Lung microvascular endothelial cell (primary cell): ENCODE data around the gene LIPH. TPM values are rescaled to one million over a fixed set of nuclear protein-coding genes. Genes with fewer than 3 reads are reported as not detected.
"Not testable (repeated sequence)": the region's sequence is repeated elsewhere in the genome, so short reads cannot be mapped to it uniquely, and the experiment has no call there.

ENCODE experiments used
- DNase-seq, 2 donors: peaks; one replicate each; pipeline versions ENCODE4 v3.0.0 to v3.0.0-alpha.2; 2010; ENCODE audit warnings: low read depth in 2 of 2
- total RNA-seq: library from RNA; depleted of rRNA; stranded (reverse); fragments of >200 nt; gene quantifications from 2 replicates; pipeline ENCODE4 v1.2.1, GENCODE V29; 2014

Gene LIPH
- not detected in 2 replicates for total RNA-seq

- peak in 1 of 2 donors; percentile 11 for DNase-seq
Observed at GRCh38 chr3:185552358-185552877, at the start of gene LIPH. LIPH (minus strand) TSS chr3:185552588; CDS start chr3:185552471, 117 bp downstream.

- DNase-seq: no peak
Observed at GRCh38 chr3:185595526-185595925, 43.1 kb upstream of the LIPH start.

- DNase-seq: no peak
Observed at GRCh38 chr3:185594073-185594472, 41.7 kb upstream of the LIPH start.

GRCh38 chr3:185586686-185587039 lies 34.3 kb upstream of the LIPH start:
- no peak for DNase-seq

GRCh38 chr3:185585859-185586685 lies 33.7 kb upstream of the LIPH start, which contains the start of gene SENP2:
SENP2 (plus strand) TSS chr3:185586295; CDS start chr3:185586414, 119 bp downstream.
- peak; percentile 99 to 100 for DNase-seq

- no peak for DNase-seq
Observed at GRCh38 chr3:185585518-185585858, 33.1 kb upstream of the LIPH start.

GRCh38 chr3:185584686-185585085 lies 32.3 kb upstream of the LIPH start:
- DNase-seq: no peak

GRCh38 chr3:185583925-185584324 lies 31.5 kb upstream of the LIPH start:
- no peak for DNase-seq

- DNase-seq: no peak
Observed at GRCh38 chr3:185582871-185583270, 30.5 kb upstream of the LIPH start.

GRCh38 chr3:185582236-185582635 lies 29.8 kb upstream of the LIPH start:
- no peak for DNase-seq

GRCh38 chr3:185575108-185575869 lies 22.9 kb upstream of the LIPH start:
- peak; percentile 57 to 62 for DNase-seq

GRCh38 chr3:185572183-185572582 lies 19.8 kb upstream of the LIPH start:
- no peak for DNase-seq

GRCh38 chr3:185561958-185562357 lies 9.6 kb upstream of the LIPH start:
- DNase-seq: no peak

- DNase-seq: no peak
Observed at GRCh38 chr3:185561374-185561943, 9.1 kb upstream of the LIPH start.

GRCh38 chr3:185560676-185561075 lies 8.3 kb upstream of the LIPH start:
- no peak for DNase-seq

GRCh38 chr3:185559706-185560090 lies 7.3 kb upstream of the LIPH start:
- DNase-seq: no peak

GRCh38 chr3:185558395-185558794 lies 6.0 kb upstream of the LIPH start:
- DNase-seq: no peak

- not testable (repeated sequence) for DNase-seq
Observed at GRCh38 chr3:185556640-185557039, 4.3 kb upstream of the LIPH start.

- no peak for DNase-seq
Observed at GRCh38 chr3:185555860-185556347, 3.5 kb upstream of the LIPH start.

GRCh38 chr3:185555101-185555501 lies 2.7 kb upstream of the LIPH start:
- DNase-seq: no peak

GRCh38 chr3:185549651-185550111 lies 2.7 kb downstream of the LIPH start:
- DNase-seq: no peak

GRCh38 chr3:185549122-185549521 lies 3.3 kb downstream of the LIPH start:
- peak; percentile 90 to 93 for DNase-seq
